H1 (cell line): ENCODE measurements around the gene DLK1. TPM values are rescaled to one million over a fixed set of nuclear protein-coding genes. Genes with fewer than 3 reads are reported as not detected.

Experiments used
- YY1 ChIP-seq: IDR thresholded peaks from 2 replicates; pipeline ENCODE4 v1.6.1; 2011; ENCODE audit warnings: low read depth, mild to moderate bottlenecking, low read length
- polyA plus RNA-seq, 7 experiments: library from polyadenylated mRNA; depleted of rRNA in 3 of 7; stranded (reverse) in 5 of 7; unstranded in 2 of 7; fragments of >200 nt in 5 of 7; fragments of 200-250 nt in 2 of 7; gene quantifications; 1 replicate in 5 of 7; 2 replicates in 1 of 7; 4 replicates in 1 of 7; pipeline versions ENCODE4 v1.2.1 to v1.2.3, GENCODE V29; 2011 to 2013; ENCODE audit warnings: missing spikeins in 2 of 7, mixed read lengths in 2 of 7
- total RNA-seq: library from RNA; stranded (reverse); fragmentation: NEBNext Ultra II Directional; extraction: Animal tissue kit (Norgen Biotek cat#: 25700); gene quantifications from 2 replicates; pipeline ENCODE4 v1.2.1, GENCODE V29; 2021
- TF ChIP-seq, protein P1 (sequence below): fragments of 300-600 bp; sonication (generic); IDR thresholded peaks from 2 replicates; pipeline ENCODE4 v1.7.1; 2012; ENCODE audit warnings: low read length, moderate library complexity, mild to moderate bottlenecking, inconsistent platforms; ENCODE audit not compliant: insufficient replicate concordance

The DLK1 gene
- total and polyA plus RNA-seq, 2 of the 8 experiments (the other 6 are each of a cell fraction or from before 2014, with no cell fraction given), result 1.3 to 2.4 TPM

DNA sequence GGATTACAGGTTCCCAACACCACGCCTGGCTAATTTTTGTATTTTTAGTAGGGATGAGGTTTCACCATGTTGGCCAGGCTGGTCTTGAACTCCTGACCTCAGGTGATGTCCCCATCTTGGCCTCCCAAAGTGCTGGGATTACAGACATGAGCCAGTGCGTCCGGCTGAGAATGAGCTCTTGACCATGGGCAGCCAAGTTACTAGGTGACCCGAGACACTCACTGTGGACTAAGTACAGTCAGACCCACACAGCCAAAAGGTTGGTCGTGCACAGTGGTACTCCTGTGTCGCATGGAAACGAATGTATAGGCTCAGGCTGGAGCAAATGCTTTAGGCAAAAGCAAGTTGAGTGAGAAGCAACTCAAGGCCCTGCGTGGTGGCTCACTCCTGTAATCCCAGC is 21.0 kb downstream of the DLK1 start (continued):
- TF ChIP-seq, protein P1, sequence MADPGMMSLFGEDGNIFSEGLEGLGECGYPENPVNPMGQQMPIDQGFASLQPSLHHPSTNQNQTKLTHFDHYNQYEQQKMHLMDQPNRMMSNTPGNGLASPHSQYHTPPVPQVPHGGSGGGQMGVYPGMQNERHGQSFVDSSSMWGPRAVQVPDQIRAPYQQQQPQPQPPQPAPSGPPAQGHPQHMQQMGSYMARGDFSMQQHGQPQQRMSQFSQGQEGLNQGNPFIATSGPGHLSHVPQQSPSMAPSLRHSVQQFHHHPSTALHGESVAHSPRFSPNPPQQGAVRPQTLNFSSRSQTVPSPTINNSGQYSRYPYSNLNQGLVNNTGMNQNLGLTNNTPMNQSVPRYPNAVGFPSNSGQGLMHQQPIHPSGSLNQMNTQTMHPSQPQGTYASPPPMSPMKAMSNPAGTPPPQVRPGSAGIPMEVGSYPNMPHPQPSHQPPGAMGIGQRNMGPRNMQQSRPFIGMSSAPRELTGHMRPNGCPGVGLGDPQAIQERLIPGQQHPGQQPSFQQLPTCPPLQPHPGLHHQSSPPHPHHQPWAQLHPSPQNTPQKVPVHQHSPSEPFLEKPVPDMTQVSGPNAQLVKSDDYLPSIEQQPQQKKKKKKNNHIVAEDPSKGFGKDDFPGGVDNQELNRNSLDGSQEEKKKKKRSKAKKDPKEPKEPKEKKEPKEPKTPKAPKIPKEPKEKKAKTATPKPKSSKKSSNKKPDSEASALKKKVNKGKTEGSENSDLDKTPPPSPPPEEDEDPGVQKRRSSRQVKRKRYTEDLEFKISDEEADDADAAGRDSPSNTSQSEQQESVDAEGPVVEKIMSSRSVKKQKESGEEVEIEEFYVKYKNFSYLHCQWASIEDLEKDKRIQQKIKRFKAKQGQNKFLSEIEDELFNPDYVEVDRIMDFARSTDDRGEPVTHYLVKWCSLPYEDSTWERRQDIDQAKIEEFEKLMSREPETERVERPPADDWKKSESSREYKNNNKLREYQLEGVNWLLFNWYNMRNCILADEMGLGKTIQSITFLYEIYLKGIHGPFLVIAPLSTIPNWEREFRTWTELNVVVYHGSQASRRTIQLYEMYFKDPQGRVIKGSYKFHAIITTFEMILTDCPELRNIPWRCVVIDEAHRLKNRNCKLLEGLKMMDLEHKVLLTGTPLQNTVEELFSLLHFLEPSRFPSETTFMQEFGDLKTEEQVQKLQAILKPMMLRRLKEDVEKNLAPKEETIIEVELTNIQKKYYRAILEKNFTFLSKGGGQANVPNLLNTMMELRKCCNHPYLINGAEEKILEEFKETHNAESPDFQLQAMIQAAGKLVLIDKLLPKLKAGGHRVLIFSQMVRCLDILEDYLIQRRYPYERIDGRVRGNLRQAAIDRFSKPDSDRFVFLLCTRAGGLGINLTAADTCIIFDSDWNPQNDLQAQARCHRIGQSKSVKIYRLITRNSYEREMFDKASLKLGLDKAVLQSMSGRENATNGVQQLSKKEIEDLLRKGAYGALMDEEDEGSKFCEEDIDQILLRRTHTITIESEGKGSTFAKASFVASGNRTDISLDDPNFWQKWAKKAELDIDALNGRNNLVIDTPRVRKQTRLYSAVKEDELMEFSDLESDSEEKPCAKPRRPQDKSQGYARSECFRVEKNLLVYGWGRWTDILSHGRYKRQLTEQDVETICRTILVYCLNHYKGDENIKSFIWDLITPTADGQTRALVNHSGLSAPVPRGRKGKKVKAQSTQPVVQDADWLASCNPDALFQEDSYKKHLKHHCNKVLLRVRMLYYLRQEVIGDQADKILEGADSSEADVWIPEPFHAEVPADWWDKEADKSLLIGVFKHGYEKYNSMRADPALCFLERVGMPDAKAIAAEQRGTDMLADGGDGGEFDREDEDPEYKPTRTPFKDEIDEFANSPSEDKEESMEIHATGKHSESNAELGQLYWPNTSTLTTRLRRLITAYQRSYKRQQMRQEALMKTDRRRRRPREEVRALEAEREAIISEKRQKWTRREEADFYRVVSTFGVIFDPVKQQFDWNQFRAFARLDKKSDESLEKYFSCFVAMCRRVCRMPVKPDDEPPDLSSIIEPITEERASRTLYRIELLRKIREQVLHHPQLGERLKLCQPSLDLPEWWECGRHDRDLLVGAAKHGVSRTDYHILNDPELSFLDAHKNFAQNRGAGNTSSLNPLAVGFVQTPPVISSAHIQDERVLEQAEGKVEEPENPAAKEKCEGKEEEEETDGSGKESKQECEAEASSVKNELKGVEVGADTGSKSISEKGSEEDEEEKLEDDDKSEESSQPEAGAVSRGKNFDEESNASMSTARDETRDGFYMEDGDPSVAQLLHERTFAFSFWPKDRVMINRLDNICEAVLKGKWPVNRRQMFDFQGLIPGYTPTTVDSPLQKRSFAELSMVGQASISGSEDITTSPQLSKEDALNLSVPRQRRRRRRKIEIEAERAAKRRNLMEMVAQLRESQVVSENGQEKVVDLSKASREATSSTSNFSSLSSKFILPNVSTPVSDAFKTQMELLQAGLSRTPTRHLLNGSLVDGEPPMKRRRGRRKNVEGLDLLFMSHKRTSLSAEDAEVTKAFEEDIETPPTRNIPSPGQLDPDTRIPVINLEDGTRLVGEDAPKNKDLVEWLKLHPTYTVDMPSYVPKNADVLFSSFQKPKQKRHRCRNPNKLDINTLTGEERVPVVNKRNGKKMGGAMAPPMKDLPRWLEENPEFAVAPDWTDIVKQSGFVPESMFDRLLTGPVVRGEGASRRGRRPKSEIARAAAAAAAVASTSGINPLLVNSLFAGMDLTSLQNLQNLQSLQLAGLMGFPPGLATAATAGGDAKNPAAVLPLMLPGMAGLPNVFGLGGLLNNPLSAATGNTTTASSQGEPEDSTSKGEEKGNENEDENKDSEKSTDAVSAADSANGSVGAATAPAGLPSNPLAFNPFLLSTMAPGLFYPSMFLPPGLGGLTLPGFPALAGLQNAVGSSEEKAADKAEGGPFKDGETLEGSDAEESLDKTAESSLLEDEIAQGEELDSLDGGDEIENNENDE, result no peak
- no peak for TF ChIP-seq YY1
